RWPE2 (cell line): ENCODE measurements around the gene AURKB.

ENCODE experiments used
- ATAC-seq: fragments of 200-7000 bp; cut with Tn5 transposase; 3 replicates; pipeline ENCODE4 v1.9.1; 2021; ENCODE audit warnings: low read depth
- DNase-seq: peaks from one replicate; pipeline ENCODE4 v3.0.0-alpha.2; 2020; ENCODE audit warnings: low spot score
- H3K27ac ChIP-seq: fragments of 450-650 bp; 2 replicates; pipeline ENCODE4 v1.5.1; 2017; ENCODE audit warnings: mild to moderate bottlenecking; ENCODE audit not compliant: poor library complexity, severe bottlenecking
- H3K27me3 ChIP-seq: fragments of 250-450 bp; sonication (Bioruptor Pico); 2 replicates; pipeline ENCODE4 v1.5.1; 2021; ENCODE audit warnings: mild to moderate bottlenecking, moderate library complexity; ENCODE audit not compliant: insufficient read depth, poor library complexity, severe bottlenecking
- H3K36me3 ChIP-seq: fragments of 250-450 bp; sonication (Bioruptor Pico); 2 replicates; pipeline ENCODE4 v1.5.1; 2020; ENCODE audit warnings: low read depth, mild to moderate bottlenecking, moderate library complexity
- H3K4me1 ChIP-seq: fragments of 250-450 bp; sonication (Bioruptor Pico); 2 replicates; pipeline ENCODE4 v1.5.1; 2021; ENCODE audit warnings: mild to moderate bottlenecking, moderate library complexity; ENCODE audit not compliant: insufficient read depth, poor library complexity, severe bottlenecking
- H3K4me3 ChIP-seq: fragments of 250-450 bp; sonication (Bioruptor Pico); 2 replicates; pipeline ENCODE4 v1.5.1; 2021; ENCODE audit warnings: mild to moderate bottlenecking, moderate library complexity; ENCODE audit not compliant: severe bottlenecking
- H3K9me3 ChIP-seq: fragments of 250-450 bp; sonication (Bioruptor Pico); 2 replicates; pipeline ENCODE4 v1.5.1; 2021; ENCODE audit warnings: mild to moderate bottlenecking, moderate library complexity; ENCODE audit not compliant: severe bottlenecking
- CTCF ChIP-seq: fragments of 450-650 bp; IDR thresholded peaks from one replicate; pipeline ENCODE4 v1.5.1; 2017; ENCODE audit warnings: mild to moderate bottlenecking, moderate library complexity; ENCODE audit not compliant: poor library complexity, severe bottlenecking

AURKB gene

DNA sequence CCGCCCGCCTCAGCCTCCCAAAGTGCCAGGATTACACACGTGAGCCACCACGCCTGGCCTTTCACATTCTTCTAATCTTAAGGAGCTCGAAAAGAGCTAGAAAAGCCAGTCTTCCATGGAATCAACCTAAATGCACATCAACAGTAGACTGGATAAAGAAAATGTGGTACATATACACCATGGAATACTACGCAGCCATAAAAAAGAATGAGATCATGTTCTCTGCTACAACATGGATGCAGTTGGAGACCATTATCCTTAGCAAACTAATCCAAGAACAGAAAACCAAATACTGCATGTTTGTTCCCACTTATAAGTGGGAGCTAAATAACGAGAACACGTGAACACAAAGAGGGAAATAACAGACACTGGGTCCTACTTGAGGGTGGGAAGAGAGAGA, 34.4 kb upstream of the AURKB start:
- ATAC-seq (no peak), DNase-seq (no peak)
- H3K27ac ChIP-seq = no peak overlapping the region
- no peak overlapping the region for H3K4me3 ChIP-seq
- no peak for TF ChIP-seq CTCF
- H3K4me1 ChIP-seq = no peaks in the 10 kb centered on the region
- H3K27me3 ChIP-seq = no peaks in the 10 kb centered on the region
- H3K9me3 ChIP-seq = no peaks in the 10 kb centered on the region
- peaks cover 31% of the 10 kb centered on the region for H3K36me3 ChIP-seq

DNA sequence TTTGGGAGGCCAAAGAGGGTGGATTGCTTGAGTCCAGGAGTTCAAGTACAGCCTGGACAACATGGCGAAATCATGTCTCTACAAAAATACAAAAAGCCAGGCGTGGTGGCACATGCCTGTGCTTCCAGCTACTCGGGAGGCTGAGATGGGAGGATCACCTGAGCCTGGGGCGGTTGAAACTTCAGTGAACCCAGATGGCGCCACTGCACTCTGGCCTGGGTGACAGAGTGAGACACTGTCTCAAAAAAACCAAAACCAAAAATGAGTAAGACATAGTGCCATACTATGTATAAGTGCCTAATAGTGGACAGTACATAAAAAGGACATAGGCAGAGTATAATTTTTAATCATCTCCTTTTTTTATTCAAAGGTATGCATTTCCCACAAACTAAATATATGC, 33.5 kb upstream of the AURKB start:
- H3K27ac ChIP-seq = no peak overlapping the region
- no peaks in the 10 kb centered on the region for H3K27me3 ChIP-seq
- H3K4me1 ChIP-seq = no peaks in the 10 kb centered on the region
- DNase-seq (no peak), ATAC-seq (no peak)
- no peaks in the 10 kb centered on the region for H3K9me3 ChIP-seq
- H3K36me3 ChIP-seq = peaks cover 35% of the 10 kb centered on the region
- no peak overlapping the region for H3K4me3 ChIP-seq
- no peak for TF ChIP-seq CTCF

GRCh38 chr17:8237886-8238285, 27.5 kb upstream of the AURKB start:
- Histone ChIP-seq H3K27me3 (no peaks in the 10 kb centered on the region), H3K9me3 (no peaks in the 10 kb centered on the region), H3K4me3 (no peak overlapping the region), H3K4me1 (no peaks in the 10 kb centered on the region), H3K27ac (no peak overlapping the region), H3K36me3 (peaks cover 71% of the 10 kb centered on the region)
- DNase-seq (no peak), ATAC-seq (no peak)
- TF ChIP-seq CTCF = no peak

DNA sequence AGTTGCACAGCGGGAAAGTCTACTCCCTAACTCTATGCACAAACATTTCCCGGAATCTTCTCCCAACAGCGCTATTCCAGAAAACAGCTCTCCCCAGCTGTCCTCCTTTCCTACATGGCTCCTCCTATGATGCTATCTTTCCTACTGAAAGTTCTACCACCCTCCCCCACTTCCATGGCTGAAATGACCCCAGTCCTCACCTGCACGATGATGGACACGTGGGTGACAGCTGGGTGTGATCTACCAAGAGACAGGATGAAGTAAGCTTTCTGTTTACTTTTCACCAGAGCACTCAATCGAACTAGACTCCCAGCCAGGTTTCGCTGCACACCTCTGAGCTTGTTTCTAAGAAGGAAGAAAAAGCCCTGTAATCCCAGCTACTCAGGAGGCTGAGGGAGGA, 26.8 kb upstream of the AURKB start:
- Histone ChIP-seq H3K27ac (no peak overlapping the region), H3K4me1 (no peaks in the 10 kb centered on the region), H3K36me3 (peaks cover 76% of the 10 kb centered on the region), H3K4me3 (no peak overlapping the region), H3K27me3 (no peaks in the 10 kb centered on the region), H3K9me3 (no peaks in the 10 kb centered on the region)
- no peak for TF ChIP-seq CTCF
- DNase-seq = no peak
- ATAC-seq = no peak

- peaks cover 85% of the 10 kb centered on the region for H3K36me3 ChIP-seq
- TF ChIP-seq CTCF = no peak
These were observed 25.3 kb upstream of the AURKB start for GRCh38 chr17:8235676-8236075.

More at GRCh38 chr17:8235676-8236075, 25.3 kb upstream of the AURKB start:
- DNase-seq = no peak
- Histone ChIP-seq H3K4me3 (no peak overlapping the region), H3K27ac (no peak overlapping the region), H3K27me3 (no peaks in the 10 kb centered on the region), H3K4me1 (no peaks in the 10 kb centered on the region), H3K9me3 (no peaks in the 10 kb centered on the region)
- ATAC-seq = no peak
